Measurements from ENCODE around the gene VAV3.

Gene VAV3

GRCh38 chr1:107669996-107670395, 295.0 kb downstream of the VAV3 start:
- no peak overlapping the region for H3K4me3 ChIP-seq (ENCODE audit: low read depth, low read length)
- CTCF ChIA-PET: interaction anchor here (1.0 kb wide), 1 partner anchor 11 kb away, joined by 3 read pairs; no protein-coding TSS in a partner anchor
- DNase-seq (ENCODE audit: low read depth, low spot score): no peak
- POLR2A ChIA-PET: no interaction called here
- TF ChIP-seq, protein P1, sequence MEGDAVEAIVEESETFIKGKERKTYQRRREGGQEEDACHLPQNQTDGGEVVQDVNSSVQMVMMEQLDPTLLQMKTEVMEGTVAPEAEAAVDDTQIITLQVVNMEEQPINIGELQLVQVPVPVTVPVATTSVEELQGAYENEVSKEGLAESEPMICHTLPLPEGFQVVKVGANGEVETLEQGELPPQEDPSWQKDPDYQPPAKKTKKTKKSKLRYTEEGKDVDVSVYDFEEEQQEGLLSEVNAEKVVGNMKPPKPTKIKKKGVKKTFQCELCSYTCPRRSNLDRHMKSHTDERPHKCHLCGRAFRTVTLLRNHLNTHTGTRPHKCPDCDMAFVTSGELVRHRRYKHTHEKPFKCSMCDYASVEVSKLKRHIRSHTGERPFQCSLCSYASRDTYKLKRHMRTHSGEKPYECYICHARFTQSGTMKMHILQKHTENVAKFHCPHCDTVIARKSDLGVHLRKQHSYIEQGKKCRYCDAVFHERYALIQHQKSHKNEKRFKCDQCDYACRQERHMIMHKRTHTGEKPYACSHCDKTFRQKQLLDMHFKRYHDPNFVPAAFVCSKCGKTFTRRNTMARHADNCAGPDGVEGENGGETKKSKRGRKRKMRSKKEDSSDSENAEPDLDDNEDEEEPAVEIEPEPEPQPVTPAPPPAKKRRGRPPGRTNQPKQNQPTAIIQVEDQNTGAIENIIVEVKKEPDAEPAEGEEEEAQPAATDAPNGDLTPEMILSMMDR (IDR thresholded peaks at IDR 0.05; ENCODE audit: insufficient read depth, low read length, missing control alignments): no peak

GRCh38 chr1:107668762-107669161, 296.2 kb downstream of the VAV3 start:
- ChIA-PET CTCF (interaction anchor here (1.0 to 1.7 kb wide), 2 partner anchors 11 to 13 kb away, joined by 3 to 5 read pairs; no protein-coding TSS in a partner anchor), POLR2A (no interaction called here)
- TF ChIP-seq, protein P1 (IDR thresholded peaks at IDR 0.05; ENCODE audit: insufficient read depth, low read length, missing control alignments): no peak

DNA sequence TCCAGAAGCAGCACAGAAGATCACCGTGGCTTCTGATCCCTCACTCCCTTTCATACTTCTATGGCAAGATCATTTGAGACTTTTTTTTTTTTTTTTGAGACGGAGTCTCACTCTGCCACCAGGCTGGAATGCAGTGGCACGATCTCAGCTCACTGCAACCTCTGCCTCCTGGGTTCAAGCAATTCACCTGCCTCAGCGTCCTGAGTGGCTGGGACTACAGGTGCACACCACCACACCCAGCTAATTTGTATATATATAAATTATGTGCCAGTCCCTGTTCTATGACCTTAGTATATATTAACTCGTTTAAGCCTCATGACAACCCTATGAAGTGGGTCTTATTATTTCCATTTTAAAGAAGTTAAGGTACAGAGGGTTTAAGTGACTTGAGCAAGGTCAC, 298.5 kb downstream of the VAV3 start:
- H3K4me3 ChIP-seq (ENCODE audit: low read depth, low read length): no peak overlapping the region
- ChIA-PET POLR2A (no interaction called here), CTCF (interaction anchor here (1.4 kb wide), 1 partner anchor 17 kb away, joined by 4 read pairs; no protein-coding TSS in a partner anchor)
- no peak for DNase-seq (ENCODE audit: low read depth, low spot score)
- TF ChIP-seq, protein P1 (IDR thresholded peaks at IDR 0.05; ENCODE audit: insufficient read depth, low read length, missing control alignments): no peak

More at GRCh38 chr1:107668762-107669161, 296.2 kb downstream of the VAV3 start:
- no peak overlapping the region for H3K4me3 ChIP-seq (ENCODE audit: low read depth, low read length)
- no peak for DNase-seq (ENCODE audit: low read depth, low spot score)

DNA sequence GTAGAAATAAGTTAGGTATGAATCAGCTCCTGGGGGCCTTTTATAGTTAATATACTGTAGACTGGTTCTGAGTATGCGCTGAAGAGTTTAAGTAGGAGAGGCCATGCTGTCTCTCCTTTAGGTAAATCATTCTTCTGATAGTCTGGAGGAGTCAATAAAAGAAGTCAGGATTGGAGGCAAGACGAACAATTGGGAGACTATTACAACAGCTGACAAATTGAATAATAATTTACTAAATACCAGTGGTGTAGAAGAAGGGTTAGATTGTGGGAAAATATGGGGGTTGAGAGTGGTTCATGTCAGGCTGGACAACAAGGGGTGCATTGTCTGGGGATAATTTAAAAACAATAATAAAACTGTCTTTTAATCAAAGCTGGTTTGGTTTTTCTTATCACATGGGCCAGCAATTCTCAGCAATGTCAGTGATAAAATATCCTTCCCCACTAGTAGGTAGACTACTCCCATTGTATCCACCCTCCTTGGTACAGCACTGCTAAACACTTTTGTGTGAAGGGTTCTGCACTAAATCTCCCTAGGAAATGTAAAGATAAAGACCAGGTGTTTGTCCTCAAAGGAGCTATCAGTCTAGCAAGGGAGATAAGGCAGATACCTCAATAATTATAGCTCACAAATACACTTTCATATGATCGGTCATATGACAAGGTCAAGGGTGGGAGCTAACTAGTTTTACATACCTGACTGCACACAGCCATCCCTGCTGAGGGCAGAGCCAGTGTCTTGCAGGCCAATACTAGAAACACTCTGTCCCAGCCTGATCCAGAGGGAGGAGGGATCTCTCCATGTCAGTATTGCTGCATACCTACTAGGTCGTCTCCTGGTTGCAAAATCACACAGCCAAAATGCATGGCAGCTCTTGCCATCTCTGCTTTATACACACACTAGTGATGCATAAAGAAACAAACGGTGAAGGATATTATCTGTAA, 299.7 kb downstream of the VAV3 start:
- TF ChIP-seq, protein P1 (IDR thresholded peaks at IDR 0.05; ENCODE audit: insufficient read depth, low read length, missing control alignments): no peak
- POLR2A ChIA-PET: no interaction called here
- CTCF ChIA-PET: no interaction called here
- no peak overlapping the region for H3K4me3 ChIP-seq (ENCODE audit: low read depth, low read length)
- DNase-seq (ENCODE audit: low read depth, low spot score): no peak

GRCh38 chr1:107662971-107663370, 302.0 kb downstream of the VAV3 start:
- TF ChIP-seq, protein P1 (IDR thresholded peaks at IDR 0.05; ENCODE audit: insufficient read depth, low read length, missing control alignments): no peak
- H3K4me3 ChIP-seq (ENCODE audit: low read depth, low read length): no peak overlapping the region
- no peak for DNase-seq (ENCODE audit: low read depth, low spot score)
- ChIA-PET POLR2A (no interaction called here), CTCF (interaction anchor here (1.5 kb wide), 1 partner anchor 14 kb away, joined by 3 read pairs; no protein-coding TSS in a partner anchor)

DNA sequence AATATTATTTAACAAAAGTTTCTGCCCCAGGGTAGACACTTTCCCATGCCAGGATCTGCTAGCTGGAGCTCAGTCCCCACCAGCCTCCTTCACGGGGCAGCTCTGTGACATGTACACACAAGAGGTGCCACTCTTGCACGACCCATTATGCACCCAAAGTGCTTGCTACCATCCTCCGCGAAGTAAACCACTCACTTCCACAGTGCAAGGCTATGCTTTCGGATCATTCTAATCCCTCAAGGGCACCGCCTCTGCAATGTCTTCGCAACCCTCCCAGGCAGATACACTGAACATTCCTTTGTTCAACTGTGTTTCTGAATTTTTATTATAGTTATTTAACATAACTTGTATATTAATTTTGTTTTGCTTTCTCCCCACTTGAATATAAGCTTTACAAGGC, 303.8 kb downstream of the VAV3 start:
- ChIA-PET CTCF (no interaction called here), POLR2A (no interaction called here)
- no peak overlapping the region for H3K4me3 ChIP-seq (ENCODE audit: low read depth, low read length)
- no peak for DNase-seq (ENCODE audit: low read depth, low spot score)
- TF ChIP-seq, protein P1 (IDR thresholded peaks at IDR 0.05; ENCODE audit: insufficient read depth, low read length, missing control alignments): no peak

All from AG04449 (cell line).